Chondrocyte (in vitro differentiated cells): Measurements from ENCODE around the gene KCNA1. TPM values are rescaled to one million over a fixed set of nuclear protein-coding genes. Genes with fewer than 3 reads are reported as not detected.

ENCODE experiments used
- DNase-seq: peaks from one replicate; pipeline ENCODE4 v3.0.0; 2021; ENCODE audit warnings: mixed read lengths, low spot score
- H3K27ac Mint-ChIP-seq: one replicate; pipeline ENCODE4 v1.8.0; 2021; ENCODE audit warnings: mild to moderate bottlenecking, moderate library complexity, mixed read lengths; ENCODE audit not compliant: unreplicated experiment
- H3K27me3 Mint-ChIP-seq: 2 replicates; pipeline ENCODE4 v1.8.0; 2021; ENCODE audit warnings: low read depth, mixed read lengths
- H3K36me3 Mint-ChIP-seq: 2 replicates; pipeline ENCODE4 v1.8.0; 2021; ENCODE audit warnings: low read depth, mixed read lengths
- H3K4me1 Mint-ChIP-seq: 2 replicates; pipeline ENCODE4 v1.8.0; 2021; ENCODE audit warnings: low read depth, mild to moderate bottlenecking, mixed read lengths
- H3K4me3 Mint-ChIP-seq: one replicate; pipeline ENCODE4 v1.8.0; 2021; ENCODE audit warnings: mild to moderate bottlenecking, moderate library complexity, mixed read lengths; ENCODE audit not compliant: unreplicated experiment
- H3K9me3 Mint-ChIP-seq: 2 replicates; pipeline ENCODE4 v1.8.0; 2021; ENCODE audit warnings: low read depth, mixed read lengths
- CTCF ChIP-seq: fragments of 200-600 bp; sonication (generic); IDR thresholded peaks from 2 replicates; pipeline ENCODE4 v1.5.0; 2021; ENCODE audit warnings: antibody characterized with exemption, mild to moderate bottlenecking, moderate library complexity
- total RNA-seq: library from RNA; stranded (reverse); gene quantifications from 3 replicates; pipeline ENCODE4 v1.2.1, GENCODE V29; 2021

KCNA1 gene
- total RNA-seq, 1 donor from 2014 or later, result 0.45 TPM

GRCh38 chr12:4959381-4959780 is 49.7 kb downstream of the KCNA1 start:
- DNase-seq, result no peak
- Mint-ChIP-seq H3K36me3 (no peaks in the 10 kb centered on the region), H3K9me3 (no peaks in the 10 kb centered on the region), H3K4me1 (peaks cover 44% of the 10 kb centered on the region), H3K27me3 (peaks cover 4% of the 10 kb centered on the region), H3K27ac (peak overlapping the region; percentile 73), H3K4me3 (peak overlapping the region; percentile 27)
- no peak for TF ChIP-seq CTCF

GRCh38 chr12:4960030-4960429 is 50.3 kb downstream of the KCNA1 start:
- H3K4me3 Mint-ChIP-seq, result peak overlapping the region; percentile 16
- peaks cover 8% of the 10 kb centered on the region for H3K27me3 Mint-ChIP-seq
- H3K4me1 Mint-ChIP-seq, result peaks cover 44% of the 10 kb centered on the region
- no peak for TF ChIP-seq CTCF
- no peak for DNase-seq
- H3K27ac Mint-ChIP-seq, result peak overlapping the region; percentile 73
- H3K36me3 Mint-ChIP-seq, result no peaks in the 10 kb centered on the region
- H3K9me3 Mint-ChIP-seq, result no peaks in the 10 kb centered on the region

- no peak for TF ChIP-seq CTCF
- Mint-ChIP-seq H3K27me3 (peaks cover 12% of the 10 kb centered on the region), H3K4me1 (peaks cover 41% of the 10 kb centered on the region), H3K4me3 (no peak overlapping the region), H3K36me3 (no peaks in the 10 kb centered on the region), H3K9me3 (no peaks in the 10 kb centered on the region), H3K27ac (no peak overlapping the region)
- no peak for DNase-seq
Measured at GRCh38 chr12:4960547-4960946, 50.8 kb downstream of the KCNA1 start.

GRCh38 chr12:4961311-4961710 is 51.6 kb downstream of the KCNA1 start:
- H3K27ac Mint-ChIP-seq, result peak overlapping the region; percentile 68
- H3K4me1 Mint-ChIP-seq, result peaks cover 34% of the 10 kb centered on the region
- peaks cover 16% of the 10 kb centered on the region for H3K27me3 Mint-ChIP-seq
- TF ChIP-seq CTCF, result no peak
- H3K36me3 Mint-ChIP-seq, result no peaks in the 10 kb centered on the region
- no peak for DNase-seq
- no peaks in the 10 kb centered on the region for H3K9me3 Mint-ChIP-seq
- no peak overlapping the region for H3K4me3 Mint-ChIP-seq

GRCh38 chr12:4962539-4963486 is 53.1 kb downstream of the KCNA1 start:
- no peaks in the 10 kb centered on the region for H3K36me3 Mint-ChIP-seq
- H3K4me1 Mint-ChIP-seq, result peaks cover 29% of the 10 kb centered on the region
- no peak overlapping the region for H3K4me3 Mint-ChIP-seq
- no peak overlapping the region for H3K27ac Mint-ChIP-seq
- no peak for TF ChIP-seq CTCF
- H3K9me3 Mint-ChIP-seq, result no peaks in the 10 kb centered on the region
- peaks cover 23% of the 10 kb centered on the region for H3K27me3 Mint-ChIP-seq
- no peak for DNase-seq

Other genes with a start within 250 kb of the KCNA1 start
- 0.51 to 1.7 TPM (median 1.4 TPM) in 3 replicates for gene GALNT8, start 189.5 kb upstream of the KCNA1 start, total RNA-seq
- 1.0 to 6.7 TPM (median 6.5 TPM) in 3 replicates for gene KCNA5, start 134.0 kb downstream of the KCNA1 start, total RNA-seq